ENCODE results near the gene GANC. TPM values are rescaled to one million over a fixed set of nuclear protein-coding genes. Genes with fewer than 3 reads are reported as not detected.

The GANC gene
- polyA plus RNA-seq, 3 donors, result 23.8 to 34.1 (median 26.8) TPM

DNA sequence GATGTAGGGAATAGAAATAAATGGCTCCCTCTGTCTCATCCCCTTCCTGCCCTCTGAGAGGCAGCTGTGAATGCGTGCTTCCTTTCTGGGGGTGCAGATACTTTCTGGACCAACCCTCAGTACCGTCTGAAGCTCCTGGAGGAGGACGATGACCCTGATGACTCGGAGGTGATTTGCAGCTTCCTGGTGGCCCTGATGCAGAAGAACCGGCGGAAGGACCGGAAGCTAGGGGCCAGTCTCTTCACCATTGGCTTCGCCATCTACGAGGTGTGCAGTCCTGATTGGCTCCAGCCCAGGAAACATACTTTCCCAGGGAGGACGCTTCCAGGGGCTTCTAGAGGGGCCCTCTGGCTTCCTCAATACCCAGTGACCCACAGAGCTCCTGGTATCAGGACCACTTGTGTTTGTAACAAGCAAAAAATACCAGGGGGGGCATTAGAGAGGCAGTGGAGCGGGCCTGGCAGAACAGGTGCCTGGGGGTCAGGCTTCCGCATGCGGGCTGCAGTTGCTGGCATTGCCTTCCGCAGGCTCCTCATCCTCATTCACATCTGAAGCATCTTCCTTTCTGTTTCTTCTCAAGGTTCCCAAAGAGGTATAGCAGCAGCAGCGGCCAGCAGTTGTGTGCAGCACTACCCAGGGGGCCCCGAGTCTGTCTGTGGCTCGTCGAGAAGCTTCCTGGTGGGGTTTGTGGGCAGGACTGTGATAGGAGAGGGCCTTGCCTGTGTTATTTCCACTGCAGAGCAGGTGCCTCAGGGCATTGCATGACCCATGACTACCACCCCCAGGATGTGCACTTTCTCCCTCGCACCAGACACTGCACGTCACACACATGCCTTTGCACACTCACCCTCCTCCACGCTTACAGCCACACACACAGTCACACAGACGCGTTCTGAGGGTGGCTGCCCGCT, 128.8 kb downstream of the GANC start:
- no peak for DNase-seq (ENCODE audit: extremely low read depth in 1 of 11, low read depth in 9 of 11, low spot score in 4 of 11)

DNA sequence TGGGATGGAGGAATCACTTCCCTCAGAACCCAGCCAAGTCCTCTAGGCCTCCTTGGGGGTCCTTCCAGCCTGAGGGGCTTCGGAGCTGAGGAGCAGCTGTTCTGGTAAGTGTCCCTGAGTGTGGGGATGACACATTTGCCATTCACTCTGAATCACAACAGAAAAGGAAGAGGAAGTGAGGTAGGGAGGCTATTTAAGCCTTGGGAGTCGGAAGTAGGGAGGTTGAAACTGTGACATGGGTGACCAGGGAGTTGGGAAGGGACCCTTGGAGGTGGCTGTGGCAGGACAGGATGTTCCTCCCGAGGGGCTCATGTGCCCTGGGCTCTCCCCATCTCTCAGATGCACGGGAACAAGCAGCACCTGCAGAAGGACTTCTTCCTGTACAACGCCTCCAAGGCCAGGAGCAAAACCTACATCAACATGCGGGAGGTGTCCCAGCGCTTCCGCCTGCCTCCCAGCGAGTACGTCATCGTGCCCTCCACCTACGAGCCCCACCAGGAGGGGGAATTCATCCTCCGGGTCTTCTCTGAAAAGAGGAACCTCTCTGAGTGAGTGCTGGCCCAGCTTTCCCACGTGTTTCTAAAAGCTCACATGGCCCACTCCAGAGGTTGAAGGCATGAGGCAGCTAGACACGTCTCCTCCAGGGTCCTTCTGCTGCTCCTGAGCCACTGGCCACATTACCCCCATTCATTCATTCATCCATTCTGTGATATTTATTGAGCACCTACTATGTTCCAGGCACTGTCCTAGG, 129.6 kb downstream of the GANC start:
- DNase-seq (ENCODE audit: extremely low read depth in 1 of 11, low read depth in 9 of 11, low spot score in 4 of 11), result no peak

DNA sequence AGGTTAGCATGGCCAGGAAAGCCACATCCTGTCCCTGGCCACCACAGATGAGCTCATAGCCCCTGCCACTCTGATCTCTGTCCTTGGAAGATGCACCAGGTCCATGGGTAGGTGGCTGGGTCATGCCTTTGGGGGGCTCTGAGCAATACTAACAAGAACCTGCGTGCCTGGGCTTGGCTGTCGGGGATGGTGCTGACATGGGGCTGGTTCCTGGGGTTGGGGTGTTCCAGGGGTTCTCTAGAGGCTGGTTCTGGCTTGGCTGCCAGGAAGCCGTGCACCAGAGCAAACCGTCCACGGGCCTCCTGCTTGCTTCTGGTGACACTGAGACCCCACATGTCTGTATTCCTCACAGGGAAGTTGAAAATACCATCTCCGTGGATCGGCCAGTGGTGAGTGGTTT, 130.4 kb downstream of the GANC start:
- no peak for DNase-seq (ENCODE audit: extremely low read depth in 1 of 11, low read depth in 9 of 11, low spot score in 4 of 11)

DNA sequence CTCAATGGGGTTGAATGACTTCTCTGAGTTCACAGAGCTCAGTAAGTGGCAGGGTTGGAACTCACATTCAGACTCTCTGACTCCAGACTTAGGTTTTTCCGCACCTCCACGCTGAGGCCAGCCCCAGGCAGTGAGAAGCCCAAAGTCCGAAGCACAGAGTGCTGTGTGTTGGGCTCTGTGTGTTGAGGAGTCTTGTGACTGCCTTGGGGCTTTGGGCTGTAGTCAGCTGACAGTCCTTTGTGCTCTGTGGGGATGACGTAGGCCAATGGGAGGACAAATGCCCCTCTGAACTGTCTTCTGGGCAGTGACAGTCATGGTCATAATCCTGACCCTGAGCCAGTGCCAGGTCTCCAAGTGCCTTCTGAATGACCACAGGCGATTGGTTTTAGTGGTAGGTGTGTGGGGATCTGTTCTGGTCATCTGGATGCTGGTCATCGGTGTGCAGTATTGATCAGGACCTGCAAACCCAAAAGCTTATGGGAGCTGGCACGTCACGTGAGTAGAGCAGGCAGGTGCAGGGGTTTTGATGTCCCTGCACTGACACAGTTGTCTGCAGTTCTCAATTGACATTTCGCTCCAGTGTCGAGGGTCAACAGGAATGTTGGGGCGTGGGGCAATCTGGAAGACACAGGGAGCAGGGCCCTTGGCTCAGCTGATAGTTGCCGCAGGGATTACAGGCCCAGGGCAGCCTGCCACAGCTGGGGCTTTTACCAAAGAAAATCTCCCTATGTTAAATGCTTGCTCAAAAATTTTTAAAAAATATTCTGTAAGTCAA, 131.6 kb downstream of the GANC start:
- peak in 1 of 11 donors; percentile 8 for DNase-seq (ENCODE audit: extremely low read depth in 1 of 11, low read depth in 9 of 11, low spot score in 4 of 11)

DNA sequence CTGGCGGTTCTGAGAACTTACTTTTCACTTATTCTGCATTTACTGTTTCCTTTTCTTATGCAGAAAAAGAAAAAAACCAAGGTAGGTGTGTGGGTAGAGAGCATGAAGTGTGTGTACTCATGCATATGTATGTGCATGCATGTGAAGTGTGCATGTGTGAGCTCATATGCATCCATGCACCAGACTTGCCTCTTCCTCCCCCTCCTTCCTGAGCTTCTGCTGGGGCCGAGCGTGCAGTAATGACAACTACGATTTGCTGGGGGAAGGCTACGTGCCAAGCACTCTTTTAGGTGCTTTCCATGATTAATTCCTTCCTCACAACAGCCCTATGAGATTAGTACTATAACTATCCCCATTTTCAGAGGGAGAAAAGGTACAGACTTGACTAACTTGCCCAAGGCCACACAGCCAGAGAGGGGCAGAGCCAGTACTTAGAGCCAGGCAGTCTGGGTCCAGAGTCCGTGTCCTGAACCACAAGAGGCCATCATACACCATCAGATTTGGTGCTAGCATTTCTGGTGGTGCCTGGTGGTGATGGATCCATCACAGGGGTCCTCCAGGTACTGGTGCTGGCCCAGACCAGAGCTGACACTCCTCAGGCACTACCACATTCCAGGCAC, 133.0 kb downstream of the GANC start:
- DNase-seq (ENCODE audit: extremely low read depth in 1 of 11, low read depth in 9 of 11, low spot score in 4 of 11), result no peak

Other genes starting within 250 kb of the GANC start
- gene PLA2G4D, start 178.6 kb upstream of the GANC start, polyA plus RNA-seq (ENCODE audit: insufficient read length in 3 of 3), result under 1 TPM; 0.03 to 0.08 (median 0.08) TPM
- 10 to 100 TPM; 20.3 to 31.3 (median 24.2) TPM for gene PLA2G4F, start 116.6 kb upstream of the GANC start, polyA plus RNA-seq (ENCODE audit: insufficient read length in 3 of 3)
- 10 to 100 TPM; 57.5 to 77.4 (median 65.3) TPM for gene VPS39, start 64.9 kb upstream of the GANC start, polyA plus RNA-seq (ENCODE audit: insufficient read length in 3 of 3)
- 10 to 100 TPM; 46.5 to 60.5 (median 57.8) TPM for gene TMEM87A, start 232 bp downstream of the GANC start, polyA plus RNA-seq (ENCODE audit: insufficient read length in 3 of 3)
- gene CAPN3, start 86.3 kb downstream of the GANC start, polyA plus RNA-seq (ENCODE audit: insufficient read length in 3 of 3), result 10 to 100 TPM; 24.2 to 35.0 (median 29.7) TPM
- 10 to 100 TPM; 47.9 to 53.1 (median 51.5) TPM for gene ZNF106, start 217.9 kb downstream of the GANC start, polyA plus RNA-seq (ENCODE audit: insufficient read length in 3 of 3)
- gene SNAP23, start 222.4 kb downstream of the GANC start, polyA plus RNA-seq (ENCODE audit: insufficient read length in 3 of 3), result 100 to 1,000 TPM in 2 of 3 donors, 10 to 100 TPM in 1; 93.8 to 118 (median 107) TPM